K562 treated with DMSO at 1 percent for 24 hours (cell line): Measurements from ENCODE around the gene TERC. TPM values are rescaled to one million over a fixed set of nuclear protein-coding genes. Genes with fewer than 3 reads are reported as not detected.

ENCODE experiments used
- total RNA-seq: library from RNA; unstranded; fragments of 300-600 nt; gene quantifications from 2 replicates; pipeline ENCODE4 v1.2.3, GENCODE V29; 2022; ENCODE audit warnings: low read depth; ENCODE audit not compliant: insufficient read depth

Gene TERC
- total RNA-seq = not detected in 2 replicates

GRCh38 chr3:169764882-169765612 is at the start of gene TERC:
Gene TERC, minus strand, starts transcription at chr3:169765060.

DNA sequence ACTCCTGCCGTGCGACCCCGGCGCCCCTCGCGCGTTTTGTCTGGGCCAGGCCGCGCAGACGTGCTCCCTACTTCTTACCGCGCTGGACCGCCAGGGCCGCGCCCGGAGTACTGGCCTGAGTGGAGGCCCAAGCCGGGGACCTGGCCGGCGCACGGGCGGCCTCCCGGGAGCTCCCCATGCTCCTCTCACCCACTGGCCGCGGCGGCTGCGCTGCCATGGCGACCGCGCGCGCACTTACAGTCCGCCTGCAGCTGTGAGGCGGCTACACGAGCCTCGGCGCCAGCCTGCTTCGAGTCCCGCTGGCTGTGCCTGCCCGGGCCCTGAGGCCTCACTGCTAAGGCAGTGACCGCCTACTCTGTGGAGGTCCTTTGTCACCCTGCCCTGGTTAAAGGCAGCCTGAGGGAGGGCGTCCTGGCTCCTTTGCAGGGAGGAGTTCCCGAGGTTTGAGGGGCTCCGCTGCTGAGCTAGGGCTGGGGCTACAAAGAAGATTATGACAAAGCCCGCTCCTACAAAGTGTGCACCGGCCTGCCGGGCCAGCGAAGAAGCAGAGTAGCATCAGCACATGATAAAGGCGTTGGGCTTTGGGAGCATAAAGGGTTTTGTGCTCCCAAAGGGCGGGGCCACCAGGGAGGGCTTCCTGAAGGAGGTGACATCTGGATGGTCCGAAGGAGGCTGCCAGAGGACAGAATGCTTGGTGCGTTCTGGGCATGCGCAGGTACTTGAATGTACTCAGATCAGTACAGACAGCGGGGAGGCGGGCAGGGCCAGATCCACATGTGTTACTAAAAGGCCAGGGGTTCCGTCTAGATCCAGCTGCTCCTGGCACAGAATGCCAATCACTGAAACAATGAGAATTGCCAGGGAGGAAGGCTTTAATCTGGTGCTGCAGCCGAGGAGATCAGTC is 47.7 kb upstream of the TERC start, which contains the start of the genes LRRC34 and LRRIQ4:
Gene LRRC34, minus strand, starts transcription at position 573 of the 904 bp plus-strand sequence. Its CDS starts 356 bp downstream, at position 217.
Gene LRRIQ4, plus strand, starts transcription at position 539 of the 904 bp plus-strand sequence. CDS start 9,052 bp downstream, outside the sequence.

GRCh38 chr3:169772897-169773816 is 8.3 kb upstream of the TERC start, which contains the start of gene MYNN:
Gene MYNN, plus strand, starts transcription at chr3:169773396. Its CDS starts 900 bp downstream, at chr3:169774296.

GRCh38 chr3:169769287-169770181 is 4.7 kb upstream of the TERC start, which contains the start of gene ACTRT3:
Gene ACTRT3, minus strand, starts transcription at chr3:169769561. Its CDS starts 41 bp downstream, at chr3:169769520.

Other genes starting within 250 kb of the TERC start
- 3.8 and 5.9 TPM in 2 replicates for gene MECOM, start 101.3 kb downstream of the TERC start, total RNA-seq
- not detected in 2 replicates for gene ACTRT3, start 4.5 kb upstream of the TERC start, total RNA-seq
- gene MYNN, start 8.3 kb upstream of the TERC start, total RNA-seq = 6.9 and 9.1 TPM in 2 replicates
- not detected in 2 replicates for gene LRRIQ4, start 47.8 kb upstream of the TERC start, total RNA-seq
- gene LRRC34, start 47.8 kb upstream of the TERC start, total RNA-seq = not detected in 2 replicates
- gene LRRC31, start 104.9 kb upstream of the TERC start, total RNA-seq = not detected in 2 replicates
- gene SAMD7, start 146.5 kb upstream of the TERC start, total RNA-seq = not detected in 2 replicates
- gene SEC62, start 201.7 kb upstream of the TERC start, total RNA-seq = 31.5 and 37.1 TPM in 2 replicates